ENCODE measurements around the gene NOX3.

The NOX3 gene

DNA sequence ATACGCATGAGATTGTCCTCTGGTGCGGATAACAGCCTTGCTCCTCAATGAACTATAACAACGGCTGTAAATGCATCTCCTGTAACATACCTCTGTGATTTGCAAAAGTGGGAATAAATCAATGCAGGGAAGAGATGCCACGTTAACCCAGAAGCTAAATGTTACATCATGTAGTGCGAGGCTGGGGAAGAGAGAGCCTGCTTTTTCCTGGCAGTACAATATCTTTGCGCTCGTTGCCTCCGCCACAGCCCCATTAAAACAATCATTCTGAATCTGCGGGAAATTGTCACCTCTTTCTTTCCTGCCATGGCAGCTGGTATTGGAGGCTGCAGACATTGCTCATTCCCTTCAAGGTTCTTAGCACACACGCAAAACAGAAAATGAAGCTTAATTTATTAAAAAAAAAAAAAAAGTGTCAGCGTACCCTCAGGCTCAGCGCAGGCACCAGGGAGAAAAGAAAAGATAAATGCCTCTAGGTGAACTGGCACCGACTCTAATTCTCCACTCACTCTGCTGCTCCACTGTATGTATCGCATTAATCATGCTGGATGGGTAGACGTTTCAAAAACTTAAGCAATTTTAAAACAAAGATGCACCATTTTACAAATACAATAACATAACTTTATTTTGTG lies 71.2 kb downstream of the NOX3 start:
- H3K4me3 ChIP-seq (ENCODE audit: low read depth, low read length), result no peak overlapping the region
- TF ChIP-seq, protein P1, sequence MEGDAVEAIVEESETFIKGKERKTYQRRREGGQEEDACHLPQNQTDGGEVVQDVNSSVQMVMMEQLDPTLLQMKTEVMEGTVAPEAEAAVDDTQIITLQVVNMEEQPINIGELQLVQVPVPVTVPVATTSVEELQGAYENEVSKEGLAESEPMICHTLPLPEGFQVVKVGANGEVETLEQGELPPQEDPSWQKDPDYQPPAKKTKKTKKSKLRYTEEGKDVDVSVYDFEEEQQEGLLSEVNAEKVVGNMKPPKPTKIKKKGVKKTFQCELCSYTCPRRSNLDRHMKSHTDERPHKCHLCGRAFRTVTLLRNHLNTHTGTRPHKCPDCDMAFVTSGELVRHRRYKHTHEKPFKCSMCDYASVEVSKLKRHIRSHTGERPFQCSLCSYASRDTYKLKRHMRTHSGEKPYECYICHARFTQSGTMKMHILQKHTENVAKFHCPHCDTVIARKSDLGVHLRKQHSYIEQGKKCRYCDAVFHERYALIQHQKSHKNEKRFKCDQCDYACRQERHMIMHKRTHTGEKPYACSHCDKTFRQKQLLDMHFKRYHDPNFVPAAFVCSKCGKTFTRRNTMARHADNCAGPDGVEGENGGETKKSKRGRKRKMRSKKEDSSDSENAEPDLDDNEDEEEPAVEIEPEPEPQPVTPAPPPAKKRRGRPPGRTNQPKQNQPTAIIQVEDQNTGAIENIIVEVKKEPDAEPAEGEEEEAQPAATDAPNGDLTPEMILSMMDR (IDR thresholded peaks at IDR 0.05; ENCODE audit: borderline replicate concordance, insufficient read depth, low read depth, low read length), result no peak

DNA sequence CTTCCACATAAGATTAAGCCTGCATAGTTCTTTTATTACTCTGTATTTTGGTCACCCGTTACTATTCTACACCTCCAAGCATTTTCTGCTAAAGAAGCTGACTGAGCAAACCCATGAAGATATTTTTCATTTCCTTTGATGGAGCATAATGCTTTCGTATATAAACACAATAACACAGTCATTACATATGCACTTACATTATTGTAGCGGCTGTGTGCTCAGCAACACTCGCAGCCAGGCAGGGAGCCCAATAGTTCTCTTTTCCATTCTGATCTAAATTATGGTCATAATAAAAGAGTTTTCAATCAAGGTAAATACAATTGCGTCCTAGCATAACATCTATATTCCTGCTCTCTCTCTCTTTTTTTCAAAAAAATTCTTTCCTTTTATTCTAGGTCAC lies 71.7 kb downstream of the NOX3 start:
- no peak overlapping the region for H3K4me3 ChIP-seq (ENCODE audit: low read depth, low read length)
- TF ChIP-seq, protein P1 (IDR thresholded peaks at IDR 0.05; ENCODE audit: borderline replicate concordance, insufficient read depth, low read depth, low read length), result no peak

DNA sequence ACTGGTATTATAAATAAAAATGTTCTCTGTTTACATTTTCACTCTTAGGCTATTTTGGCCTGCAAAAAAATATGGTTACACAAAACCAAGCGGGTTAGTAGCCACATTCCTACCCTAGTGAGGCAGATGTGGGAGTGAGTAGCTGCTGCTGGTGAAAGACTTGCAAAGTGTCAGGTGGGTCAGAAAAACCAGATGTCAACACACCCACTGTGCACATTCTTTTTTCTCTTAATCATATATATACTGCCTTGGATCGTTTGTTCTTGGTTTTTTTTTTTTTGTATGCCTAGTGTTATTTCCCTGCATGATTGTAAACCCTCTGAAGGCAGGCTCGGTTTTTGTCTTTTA lies 73.3 kb downstream of the NOX3 start:
- H3K4me3 ChIP-seq (ENCODE audit: low read depth, low read length), result no peak overlapping the region
- TF ChIP-seq, protein P1 (IDR thresholded peaks at IDR 0.05; ENCODE audit: borderline replicate concordance, insufficient read depth, low read depth, low read length), result no peak

DNA sequence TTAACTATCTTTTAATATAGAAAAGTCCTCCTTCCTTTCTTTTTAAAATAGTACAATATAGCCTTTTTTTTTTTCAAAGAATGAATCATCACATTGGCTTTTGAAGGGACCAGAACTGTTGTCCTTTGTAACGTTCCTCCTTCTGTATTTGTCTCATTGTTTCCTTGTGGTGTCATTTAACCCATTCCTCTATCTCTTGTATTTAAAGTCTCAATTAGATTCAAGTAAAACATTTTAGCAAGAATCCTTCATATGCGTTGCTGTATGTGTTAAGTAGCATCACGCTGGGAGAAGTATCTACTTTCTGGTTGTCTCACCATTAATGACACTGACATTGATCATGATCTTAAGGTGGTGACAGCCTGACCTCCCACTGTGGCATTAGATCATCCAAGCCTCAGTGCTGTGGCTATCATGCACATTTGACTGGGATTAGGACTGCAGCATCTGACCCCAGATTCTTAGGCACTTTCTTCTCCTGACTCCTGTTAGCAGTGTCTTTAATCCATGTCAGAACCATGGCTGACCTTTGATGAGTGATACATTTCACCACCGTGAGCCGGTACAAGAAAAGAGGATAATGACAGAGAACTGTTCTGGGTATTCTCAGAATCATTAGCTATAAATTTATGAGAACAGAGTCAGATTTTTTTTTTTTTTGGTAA lies 73.8 kb downstream of the NOX3 start:
- H3K4me3 ChIP-seq (ENCODE audit: low read depth, low read length), result no peak overlapping the region
- TF ChIP-seq, protein P1 (IDR thresholded peaks at IDR 0.05; ENCODE audit: borderline replicate concordance, insufficient read depth, low read depth, low read length), result no peak

DNA sequence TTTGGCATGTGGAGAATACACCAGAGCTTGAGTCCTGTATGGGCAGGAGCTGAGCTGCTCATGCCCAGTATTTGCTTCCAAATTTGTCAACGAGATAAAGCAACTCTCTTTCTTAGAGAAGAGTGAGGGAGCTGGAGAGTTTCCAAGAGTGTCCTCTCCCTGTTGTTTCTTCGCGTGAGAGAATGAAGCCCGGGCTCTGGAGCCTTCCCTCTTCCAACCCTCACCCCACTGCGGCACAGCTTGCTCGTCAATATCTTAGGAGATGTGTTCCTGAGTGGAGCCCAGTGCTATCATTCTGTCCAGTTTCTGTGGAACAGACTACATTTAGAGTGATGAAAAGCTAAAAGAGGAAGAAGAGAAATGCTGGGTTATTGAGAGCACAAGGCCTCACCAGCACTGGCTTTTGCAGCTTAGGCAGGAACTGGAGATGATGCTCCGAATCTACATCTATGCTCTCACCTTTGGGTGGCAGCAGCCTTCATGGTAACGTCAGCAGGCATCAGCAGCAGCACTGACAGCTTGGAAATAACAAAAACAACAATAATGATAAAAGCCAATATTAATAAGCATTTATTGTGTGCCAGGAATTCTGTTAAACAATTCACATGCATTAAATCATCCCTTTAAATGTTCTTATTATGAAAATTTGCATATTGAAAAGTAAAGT lies 74.8 kb downstream of the NOX3 start:
- TF ChIP-seq, protein P1 (IDR thresholded peaks at IDR 0.05; ENCODE audit: borderline replicate concordance, insufficient read depth, low read depth, low read length), result no peak
- H3K4me3 ChIP-seq (ENCODE audit: low read depth, low read length), result no peak overlapping the region

DNA sequence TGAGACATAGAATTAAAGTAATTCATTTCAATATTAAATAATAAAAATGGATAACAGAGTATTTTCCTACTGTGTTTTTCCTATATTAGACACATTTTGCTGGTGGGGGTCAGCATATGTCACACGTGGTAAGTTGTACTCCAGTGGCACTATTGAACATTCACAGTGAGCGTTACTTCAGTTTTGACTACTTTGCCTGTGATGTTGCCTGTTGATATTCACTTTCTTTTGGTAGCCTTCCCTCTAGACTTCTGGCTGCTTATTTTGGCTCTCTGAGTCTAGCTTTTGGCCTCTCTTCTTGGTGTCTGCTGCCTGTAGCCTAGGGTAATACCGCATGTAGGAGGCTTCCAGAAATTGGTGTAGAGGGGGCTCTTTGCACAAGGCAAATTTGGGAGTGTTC lies 76.9 kb downstream of the NOX3 start:
- TF ChIP-seq, protein P1 (IDR thresholded peaks at IDR 0.05; ENCODE audit: borderline replicate concordance, insufficient read depth, low read depth, low read length), result no peak

DNA sequence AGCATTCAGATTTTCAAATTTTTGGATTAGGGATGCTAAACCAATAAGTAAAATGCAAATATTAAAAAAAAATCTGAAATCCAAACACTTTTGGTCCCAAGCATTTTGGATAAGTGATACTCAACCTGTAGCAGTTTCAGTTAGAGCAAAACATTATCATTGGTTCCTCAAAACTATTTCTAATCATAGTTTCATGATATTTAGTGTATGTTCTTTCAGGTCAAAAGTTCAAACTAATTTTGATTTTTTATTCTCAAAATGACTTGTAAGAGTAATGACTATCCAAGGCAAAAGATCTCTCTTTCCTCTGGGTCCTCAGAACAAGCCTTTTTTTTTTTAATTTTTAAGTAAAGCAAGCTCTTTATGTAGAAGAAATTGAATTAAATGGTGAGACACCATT lies 77.4 kb downstream of the NOX3 start:
- TF ChIP-seq, protein P1 (IDR thresholded peaks at IDR 0.05; ENCODE audit: borderline replicate concordance, insufficient read depth, low read depth, low read length), result no peak
- no peak overlapping the region for H3K4me3 ChIP-seq (ENCODE audit: low read depth, low read length)

More for the DNA sequence above, 76.9 kb downstream of the NOX3 start:
- no peak overlapping the region for H3K4me3 ChIP-seq (ENCODE audit: low read depth, low read length)

All from GM12875 (cell line).